ENCODE results near the gene GPATCH2.

The GPATCH2 gene

DNA sequence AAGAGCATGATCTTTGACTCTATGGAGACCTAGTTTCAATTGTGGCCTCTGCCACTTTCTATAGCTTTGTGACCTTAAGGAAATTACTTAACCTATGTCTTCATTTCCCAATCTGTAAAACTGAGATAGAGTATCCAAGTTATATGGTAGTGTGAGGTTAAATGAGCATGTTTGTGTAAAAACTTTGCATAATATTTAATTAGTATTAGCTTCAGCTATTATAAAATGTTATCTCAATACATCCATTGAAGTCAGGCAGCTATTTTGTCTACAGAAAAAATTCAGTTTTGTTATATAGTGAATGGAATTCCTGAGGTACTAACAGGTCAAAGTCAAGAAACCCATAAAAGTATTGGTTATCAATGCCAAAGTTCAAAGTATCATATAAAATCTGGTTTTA lies 53.6 kb downstream of the GPATCH2 start:
- no peak for DNase-seq

DNA sequence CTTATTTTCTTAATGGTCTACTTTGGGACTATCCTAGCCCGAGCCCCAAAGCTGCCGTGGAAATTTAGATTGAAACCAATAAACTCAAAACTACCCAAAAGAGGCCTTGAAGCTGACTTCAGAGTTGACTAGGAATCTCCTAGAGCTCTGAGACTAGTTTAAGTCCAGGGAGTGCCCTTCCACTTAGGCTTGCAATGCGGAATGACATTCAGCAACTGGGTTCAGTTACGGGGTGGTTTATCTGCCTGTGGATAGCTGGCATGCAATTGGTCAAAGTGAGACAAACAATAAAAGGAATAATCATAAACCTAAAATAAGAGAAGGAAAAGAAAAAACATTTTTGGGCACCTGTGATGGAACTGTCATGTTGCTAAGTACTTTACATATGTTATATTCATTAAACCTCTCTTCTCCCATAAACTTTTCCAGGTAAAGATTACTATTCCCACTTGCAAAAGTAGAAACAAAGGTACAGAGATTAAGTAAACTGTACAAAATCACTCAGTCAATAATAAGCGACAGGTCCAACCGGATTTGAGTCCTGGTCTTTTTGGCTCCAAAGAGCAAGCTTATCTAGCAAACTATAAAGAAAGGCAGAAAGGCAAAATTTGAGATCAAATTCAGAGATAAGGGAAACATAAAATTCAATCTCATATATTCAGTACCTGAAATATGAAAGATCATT lies 56.5 kb downstream of the GPATCH2 start:
- no peak for DNase-seq

DNA sequence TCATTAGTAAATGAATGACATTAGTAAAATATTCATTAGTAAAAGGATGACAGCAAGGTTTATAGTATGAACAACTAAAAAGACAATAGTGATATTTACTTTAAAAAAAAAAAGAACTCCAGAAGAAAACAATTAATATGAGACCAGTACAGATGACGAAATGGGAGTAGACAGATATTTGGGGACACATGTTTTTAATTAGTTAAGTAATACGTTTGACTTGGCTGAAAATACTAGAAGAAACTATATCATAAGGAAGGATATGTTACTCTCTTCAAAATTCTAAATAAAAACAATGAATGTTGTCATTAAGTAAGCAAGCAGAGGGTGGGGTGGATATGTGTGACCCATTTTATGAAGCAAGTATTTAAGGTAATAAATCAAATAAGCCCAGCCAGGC lies 61.9 kb downstream of the GPATCH2 start:
- no peak for DNase-seq

DNA sequence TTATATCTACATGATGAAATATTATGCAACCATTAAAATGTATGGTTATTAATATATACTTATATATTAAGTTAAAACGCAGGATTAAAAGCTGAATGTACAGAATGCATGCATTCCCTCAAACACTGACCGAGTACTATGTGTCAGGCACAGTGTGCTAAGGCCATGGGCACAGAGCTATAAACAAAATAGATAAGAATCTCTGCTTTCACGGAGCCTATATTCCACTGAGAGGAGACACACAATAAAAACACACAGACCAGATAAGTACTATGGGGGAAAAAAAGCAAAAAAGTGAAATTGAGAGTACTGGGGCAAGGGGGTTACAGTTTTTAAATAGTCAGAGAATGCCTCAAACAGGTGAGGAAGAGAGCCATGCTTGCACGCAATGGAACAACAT lies 62.7 kb downstream of the GPATCH2 start:
- DNase-seq = no peak

DNA sequence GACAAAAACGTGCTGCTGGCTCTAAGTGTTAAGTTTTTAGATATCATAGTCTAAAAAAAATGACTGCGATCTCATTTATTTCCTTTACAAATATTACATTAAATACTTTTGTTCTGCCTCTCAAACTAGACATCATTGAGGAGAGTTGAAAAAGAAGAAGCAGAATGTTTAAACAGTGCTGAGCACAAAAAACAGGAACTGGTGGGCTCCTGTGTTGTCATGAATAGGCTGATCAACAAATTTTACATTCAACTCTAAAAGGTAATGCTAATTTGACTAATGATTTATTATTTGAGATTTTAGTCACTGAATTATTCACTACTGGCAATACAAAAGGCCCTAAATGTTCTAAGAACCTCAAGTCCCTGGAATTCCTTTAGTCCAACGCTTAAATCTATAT lies 66.1 kb downstream of the GPATCH2 start:
- DNase-seq = no peak

DNA sequence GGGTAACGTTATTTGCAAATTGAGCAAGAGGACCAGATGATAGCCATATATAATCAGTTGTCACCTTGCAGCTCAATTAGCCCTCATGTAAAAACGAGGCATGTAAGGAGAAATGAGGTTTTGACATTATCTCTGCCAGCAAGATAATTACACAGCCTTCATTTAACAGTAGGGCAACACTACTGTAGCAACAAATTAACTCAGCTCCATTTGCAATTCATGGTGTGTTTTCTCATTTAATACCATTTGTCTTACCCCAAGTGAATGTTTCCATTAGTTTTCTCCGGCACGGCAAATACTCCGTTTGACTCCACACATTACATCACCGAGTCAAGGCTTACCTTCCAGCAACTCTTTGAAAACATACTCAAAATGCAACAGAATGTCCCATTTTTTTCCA lies 66.7 kb downstream of the GPATCH2 start:
- DNase-seq = no peak

DNA sequence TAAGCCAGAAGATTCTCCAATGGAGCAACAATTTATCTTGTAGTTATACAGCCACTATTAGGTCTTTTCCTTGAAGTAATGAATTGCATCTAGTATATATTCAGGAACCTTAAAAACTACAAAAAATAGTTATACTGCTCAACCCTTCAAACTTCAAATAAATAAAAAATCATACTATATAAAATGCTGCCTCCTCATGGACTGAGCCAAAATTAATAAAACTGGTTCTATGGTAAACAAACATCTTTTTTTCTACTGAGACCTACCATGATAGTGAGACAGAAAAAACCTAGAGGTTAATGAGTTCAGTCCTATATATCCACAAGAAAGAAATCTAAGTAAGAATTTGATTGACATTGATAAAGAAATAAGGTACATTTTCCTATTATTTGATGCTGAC lies 67.7 kb downstream of the GPATCH2 start:
- DNase-seq = no peak

DNA sequence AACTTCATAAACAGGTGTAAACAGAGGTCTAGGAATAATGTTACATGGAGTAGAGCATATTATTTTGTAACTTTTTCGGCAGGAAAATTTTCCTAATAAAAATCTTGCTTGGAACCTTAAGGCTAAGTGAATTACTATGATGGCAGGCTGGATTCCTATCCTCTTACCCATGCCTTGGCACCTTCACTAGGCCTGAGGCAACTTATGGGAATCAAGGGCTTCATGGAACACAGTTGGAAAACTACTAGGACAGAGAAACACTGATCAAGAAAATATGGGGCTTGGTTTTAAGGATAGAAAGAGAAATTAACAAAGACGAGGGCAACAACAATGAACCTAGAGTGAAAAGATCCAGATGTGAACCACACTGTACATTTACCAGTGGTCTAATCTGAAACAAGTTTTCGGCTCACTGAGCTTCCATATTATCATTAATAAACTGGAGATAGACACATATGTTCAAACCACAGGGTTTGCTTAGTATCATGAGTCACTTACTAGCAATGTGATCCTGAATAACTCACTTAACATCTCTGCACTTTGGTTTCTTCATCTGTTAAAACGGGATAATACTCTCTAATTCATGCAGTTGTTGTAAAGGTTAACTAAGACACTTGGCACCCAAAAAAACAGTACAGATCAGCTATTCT lies 68.5 kb downstream of the GPATCH2 start:
- DNase-seq = no peak

DNA sequence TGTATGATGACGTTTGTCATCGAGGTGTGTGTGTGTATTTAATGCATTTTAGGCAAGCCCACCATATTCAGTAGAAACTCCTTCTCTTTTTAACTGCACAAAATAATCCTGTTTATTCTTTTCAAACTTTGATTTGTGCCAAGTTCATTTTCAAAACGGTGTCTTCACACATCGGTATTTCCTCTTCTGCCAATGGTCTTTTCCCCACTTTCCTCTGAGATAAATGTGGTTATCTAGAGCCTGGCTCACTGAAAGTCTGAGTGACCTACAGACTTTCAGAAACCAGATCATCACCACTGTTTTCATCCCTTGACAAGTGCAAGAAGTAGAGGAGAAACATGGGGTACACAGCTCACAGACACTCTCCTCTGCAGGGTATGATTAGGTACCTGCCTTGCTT lies 69.4 kb downstream of the GPATCH2 start:
- DNase-seq = no peak

DNA sequence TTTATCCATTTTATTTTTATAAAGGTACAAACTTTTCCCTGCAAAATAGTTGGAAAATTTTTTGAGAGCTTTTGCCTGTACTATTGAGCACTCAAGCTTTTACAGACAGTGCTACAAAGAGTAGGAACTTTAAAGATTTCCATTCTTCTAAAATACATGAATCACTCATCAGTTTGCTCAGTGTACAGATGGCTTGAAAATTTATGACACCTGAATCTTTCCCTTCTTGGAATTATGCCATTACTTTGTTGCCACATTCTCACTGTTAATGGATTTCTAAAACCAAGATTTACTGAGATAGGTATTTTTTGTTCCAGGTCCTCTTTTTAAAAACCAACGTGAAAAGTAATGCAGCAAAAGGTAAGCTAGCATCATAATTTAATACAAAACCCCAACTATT lies 76.0 kb downstream of the GPATCH2 start:
- no peak for DNase-seq

DNA sequence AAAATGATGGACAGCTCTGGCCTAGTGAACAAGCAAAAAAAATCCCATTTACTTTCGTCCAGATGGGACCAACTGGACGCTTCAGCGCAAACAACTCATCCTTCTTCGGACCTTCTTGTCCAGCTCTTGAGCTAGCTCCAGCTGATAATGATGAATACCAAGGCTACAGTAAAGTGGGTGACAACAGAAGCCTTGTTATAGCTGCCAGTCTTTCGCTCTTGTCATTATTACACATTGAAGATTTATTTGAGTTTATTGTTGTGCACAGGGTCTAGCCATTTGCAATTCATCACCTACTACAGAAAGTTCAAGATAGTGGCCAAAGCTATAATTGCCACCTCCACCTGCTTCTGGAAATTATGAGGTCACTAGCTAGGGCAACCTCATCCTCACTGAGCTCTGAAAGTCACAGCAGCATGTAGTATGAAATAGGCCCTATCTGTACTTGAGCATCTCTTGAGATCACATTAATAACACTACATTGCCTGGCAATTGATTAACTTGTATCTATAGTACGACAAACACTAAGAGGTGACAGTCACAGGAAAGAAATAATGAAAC lies 76.9 kb downstream of the GPATCH2 start:
- no peak for DNase-seq

DNA sequence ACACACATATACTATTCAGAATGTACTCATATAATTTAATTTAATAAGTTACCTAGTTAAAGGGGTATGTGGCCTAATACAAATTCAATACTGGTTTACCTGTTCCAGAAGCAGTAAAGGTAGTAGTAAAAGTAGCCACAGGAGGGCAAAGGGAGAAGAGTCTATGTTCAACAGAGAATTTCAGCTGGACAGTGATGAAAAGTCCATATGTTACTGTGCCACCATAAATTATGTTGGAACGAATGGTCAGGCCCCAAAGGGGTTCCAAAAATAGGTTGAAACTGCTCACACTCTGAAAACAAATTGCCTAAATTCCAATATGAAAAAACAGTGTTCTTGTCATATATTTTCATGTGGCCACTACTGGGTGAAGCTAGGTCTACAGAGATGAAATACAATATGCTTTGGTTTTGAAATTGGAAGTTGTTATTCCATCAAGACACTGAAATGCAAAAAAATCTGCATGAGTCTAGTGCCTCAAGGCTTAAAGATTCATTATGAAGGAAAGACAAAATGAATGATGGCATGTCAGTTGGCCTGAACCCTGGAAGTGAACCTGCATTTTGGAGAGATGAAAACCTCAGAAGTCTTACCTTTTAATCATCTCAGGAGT lies 78.4 kb downstream of the GPATCH2 start:
- no peak for DNase-seq

DNA sequence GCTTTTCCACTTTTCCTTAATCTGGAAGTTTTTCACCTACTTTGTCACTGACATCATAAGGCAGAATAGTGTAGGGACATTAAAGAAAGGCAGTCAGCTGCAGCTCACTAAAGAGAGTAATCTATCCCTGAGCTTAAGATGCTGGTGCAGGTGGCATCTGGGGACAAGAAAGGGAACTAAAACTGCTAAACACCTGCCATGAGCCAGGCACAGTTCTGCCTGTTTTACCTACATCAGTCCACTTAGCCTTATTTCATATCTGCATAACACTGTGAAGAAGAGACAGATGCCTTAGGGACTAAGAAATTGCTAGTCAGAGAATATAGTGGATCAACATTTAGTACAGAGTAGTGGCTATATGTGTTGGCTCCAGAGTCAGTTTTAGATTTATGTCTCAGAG lies 88.1 kb downstream of the GPATCH2 start:
- no peak for DNase-seq

DNA sequence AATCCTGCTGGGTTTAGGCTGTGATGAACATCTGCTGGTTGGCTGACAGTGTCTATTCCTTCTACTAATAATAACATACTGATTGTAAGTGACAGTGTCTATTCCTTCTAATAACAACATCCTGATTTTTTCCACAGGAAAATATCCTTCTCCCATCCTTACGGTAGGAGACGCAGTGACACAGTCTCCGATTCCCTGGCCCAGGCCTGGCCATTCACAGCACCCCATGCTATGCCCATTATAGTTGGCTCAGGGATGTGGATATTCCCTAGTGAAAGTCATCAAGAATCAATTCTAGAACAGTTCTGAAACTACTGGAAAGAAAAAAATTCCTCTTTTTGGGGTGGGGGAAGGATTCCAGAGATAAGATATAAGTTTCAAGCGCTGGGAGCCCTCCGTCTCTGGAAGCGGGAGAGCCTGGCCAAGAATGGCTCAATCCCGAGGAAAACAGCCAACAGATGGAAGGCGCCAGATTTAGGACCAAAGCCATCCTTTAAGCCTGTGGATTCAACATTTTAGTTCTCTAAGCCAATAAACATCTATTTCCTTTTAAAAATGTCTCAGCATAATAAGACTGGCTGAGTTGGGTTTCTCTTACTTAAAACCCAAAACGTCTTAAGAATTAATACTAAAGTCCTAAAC lies 88.6 kb downstream of the GPATCH2 start:
- DNase-seq = no peak

DNA sequence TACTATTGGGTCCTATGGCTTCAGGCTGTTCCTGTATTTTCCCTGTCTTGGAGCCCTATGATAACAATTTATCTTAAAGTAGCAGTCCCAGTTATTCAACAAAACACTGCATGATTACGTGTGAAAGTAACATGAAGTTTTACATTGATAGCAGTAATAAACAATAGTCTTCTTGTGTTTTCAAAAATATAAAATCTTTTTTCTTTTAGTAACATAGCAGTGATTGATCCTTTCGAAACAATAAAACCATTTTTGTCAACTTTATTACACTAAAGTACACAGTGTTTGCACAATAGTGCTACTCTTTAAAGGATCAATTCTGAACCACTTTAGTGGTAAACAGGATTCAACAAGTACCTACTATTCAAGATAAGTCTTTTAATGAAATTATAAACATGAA lies 90.6 kb downstream of the GPATCH2 start:
- DNase-seq = no peak

DNA sequence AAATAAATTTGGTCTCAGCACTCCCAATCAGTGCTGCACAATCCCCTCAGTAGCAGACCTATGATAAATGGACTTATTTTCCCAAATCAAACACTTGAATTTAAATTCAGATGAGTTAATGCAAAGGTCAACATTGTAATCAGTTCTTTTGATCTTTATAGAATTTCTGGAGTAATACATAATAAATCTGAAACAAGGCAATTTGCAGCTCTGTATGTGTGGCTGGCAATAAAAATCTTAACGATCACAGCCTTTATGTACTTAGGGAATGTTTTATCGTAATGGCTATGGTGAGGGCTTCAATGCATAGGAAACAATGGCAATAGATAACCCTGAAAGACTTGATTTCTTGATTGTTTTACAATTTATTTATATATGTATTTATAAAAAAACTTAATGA lies 91.4 kb downstream of the GPATCH2 start:
- no peak for DNase-seq

DNA sequence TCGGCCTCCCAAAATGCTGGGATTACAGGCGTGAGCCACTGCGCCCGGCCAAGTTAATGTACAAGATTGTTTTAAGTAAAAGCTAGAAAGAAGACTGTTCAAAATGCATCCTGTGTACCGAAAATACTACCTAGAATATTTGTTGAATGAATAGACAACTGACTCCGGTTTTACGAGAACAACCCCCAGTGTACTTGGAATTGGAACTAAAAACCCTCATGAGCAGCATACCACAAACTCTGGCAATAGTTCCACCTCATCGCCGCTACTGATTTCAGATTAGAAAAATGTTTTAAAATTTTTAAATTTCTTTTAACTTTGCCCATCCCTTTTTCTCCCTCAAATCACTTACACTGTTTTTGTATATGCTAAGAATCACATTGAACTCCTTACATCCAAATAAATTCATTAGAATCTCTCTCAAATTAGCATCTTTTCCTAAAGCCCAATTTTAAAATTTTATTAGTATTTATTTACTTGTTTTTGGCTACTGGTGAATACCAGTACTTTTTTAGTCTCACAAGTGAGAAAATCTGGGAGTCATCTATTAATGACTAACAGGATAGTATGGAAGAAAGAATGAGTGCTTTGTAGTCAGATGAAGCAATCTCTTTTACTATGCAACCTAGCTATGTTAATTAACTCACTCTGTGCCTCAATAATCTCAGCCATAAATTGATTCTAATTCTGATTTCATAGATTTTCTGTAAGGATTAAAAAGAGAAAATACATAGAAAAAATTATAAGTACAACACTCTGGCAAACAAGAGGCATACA lies 95.1 kb downstream of the GPATCH2 start:
- no peak for DNase-seq

DNA sequence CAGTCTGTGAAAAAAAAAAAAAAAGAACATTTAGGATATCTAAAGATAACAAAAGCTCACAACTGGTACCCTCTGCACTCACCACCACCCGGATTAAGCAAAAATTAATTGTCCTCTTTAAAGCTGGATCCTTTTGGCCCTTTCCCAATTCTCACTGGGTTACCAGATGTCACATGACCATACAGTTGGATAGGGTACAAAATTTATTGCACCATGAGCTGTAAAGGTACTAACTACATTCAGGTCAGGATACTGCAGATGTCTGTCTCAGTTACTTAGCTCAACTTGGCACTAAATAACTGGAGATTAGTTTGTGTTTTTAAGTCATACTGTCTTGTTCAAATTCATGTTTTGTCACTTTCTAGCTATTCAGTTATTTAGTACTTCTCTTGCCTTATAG lies 96.3 kb downstream of the GPATCH2 start:
- no peak for DNase-seq

DNA sequence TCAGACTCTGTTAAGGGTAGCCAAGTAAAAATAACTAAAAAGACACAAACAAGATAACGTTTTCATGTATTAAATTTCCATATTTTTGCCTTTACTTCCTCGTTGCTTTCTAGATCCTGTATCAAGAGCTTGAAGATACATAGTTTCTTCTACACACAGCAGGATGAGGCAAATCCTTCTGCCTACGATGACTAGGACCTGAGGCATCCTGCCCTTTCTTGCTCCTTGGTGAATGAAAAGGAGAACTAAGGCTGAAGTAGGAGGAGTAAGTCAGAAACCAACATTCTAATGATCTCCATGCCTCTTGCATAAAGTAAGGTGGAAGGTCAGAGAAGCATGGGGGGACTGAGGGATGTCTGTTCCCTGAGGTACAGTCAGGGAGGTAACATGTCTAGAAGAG lies 102.6 kb downstream of the GPATCH2 start:
- no peak for DNase-seq

DNA sequence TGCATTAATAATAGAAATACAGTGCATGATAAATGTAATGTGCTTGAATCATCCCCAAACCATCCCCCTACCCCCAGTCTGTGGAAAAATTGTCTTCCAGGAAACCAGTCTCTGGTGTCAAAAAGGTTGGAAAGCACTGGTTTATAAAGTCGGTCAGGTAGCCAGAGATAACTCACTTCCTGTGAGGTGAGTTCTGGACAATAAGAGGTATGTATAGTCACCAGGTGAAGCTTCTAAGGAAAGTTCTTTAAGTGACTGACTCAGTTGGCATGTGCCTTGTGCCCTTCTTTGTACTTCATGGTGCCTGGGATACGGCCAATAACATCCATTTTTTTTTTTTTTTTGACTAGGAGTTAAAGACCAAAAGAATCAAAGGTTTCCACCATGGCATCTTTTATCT lies 103.7 kb downstream of the GPATCH2 start:
- DNase-seq = no peak

DNA sequence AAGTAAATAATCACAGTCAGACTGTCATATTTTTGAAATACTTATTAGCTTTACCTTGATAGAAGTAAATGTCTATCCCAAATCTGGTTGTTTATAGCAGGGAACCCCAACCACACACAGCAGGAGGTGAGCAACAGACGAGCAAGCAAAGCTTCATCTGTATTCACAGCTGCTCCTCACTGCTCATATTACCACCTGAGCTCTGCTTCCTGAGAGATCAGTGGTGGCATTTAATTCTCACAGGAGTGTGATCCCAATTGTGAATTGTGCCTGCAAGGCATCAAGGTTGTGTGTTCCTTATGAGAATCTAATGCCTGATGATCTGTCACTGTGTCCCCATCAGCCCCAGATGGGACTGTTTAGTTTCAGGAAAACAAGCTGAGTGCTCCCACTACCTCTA lies 104.3 kb downstream of the GPATCH2 start:
- DNase-seq = no peak

DNA sequence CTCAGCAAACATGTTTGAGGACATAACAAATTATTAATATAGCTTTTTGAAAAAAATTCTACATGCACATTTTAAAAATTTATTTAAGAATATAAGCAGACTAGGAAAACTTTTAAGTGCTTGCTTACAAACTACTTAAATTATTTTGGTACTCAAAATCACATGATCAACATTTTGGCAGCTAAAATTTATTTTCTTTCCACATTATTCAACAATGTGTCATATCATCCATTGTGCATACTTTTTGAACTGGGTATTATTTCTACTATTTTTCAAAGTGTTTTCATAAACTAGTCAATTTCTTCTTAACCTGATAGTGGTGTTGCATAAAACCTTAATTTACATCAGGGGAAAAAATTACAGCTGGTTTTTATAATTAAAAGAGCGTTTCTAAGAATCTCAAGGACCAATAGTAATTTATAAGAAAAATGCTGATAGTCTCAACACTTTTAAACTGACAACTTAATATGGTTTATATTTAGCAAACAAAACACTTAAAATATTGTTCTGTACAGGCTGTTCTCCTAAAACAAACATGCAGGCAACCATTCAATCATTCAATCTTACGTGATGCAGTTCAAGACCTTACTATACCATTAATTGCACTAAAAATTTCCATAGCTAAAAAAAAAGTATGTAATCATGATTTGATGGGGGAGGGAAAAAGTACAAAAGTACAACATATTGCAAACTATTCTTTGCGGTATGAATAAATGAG lies 105.0 kb downstream of the GPATCH2 start:
- DNase-seq = no peak

Measured in activated CD4-positive, alpha-beta T cell treated with anti-CD3 and anti-CD28 coated beads, Interleukin-2, amount 50 U/mL, for 4 hours (primary cell).